A549 (cell line): Measurements from ENCODE around the gene ANO8.

ENCODE experiments used
- CBX2 ChIP-seq: fragments of 200-600 bp; sonication (generic); IDR thresholded peaks from 2 replicates; pipeline ENCODE4 v1.6.1; 2016; ENCODE audit warnings: low read depth, mild to moderate bottlenecking, borderline replicate concordance
- CBX8 ChIP-seq: fragments of 200-600 bp; sonication (generic); IDR thresholded peaks from 2 replicates; pipeline ENCODE4 v1.6.1; 2016
- CEBPB ChIP-seq, 2 experiments: fragments of >200 bp in 1 of 2; sonication (Bioruptor Twin) in 1 of 2; formaldehyde crosslinking in 1 of 2; IDR thresholded peaks; 2 replicates each; pipeline ENCODE4 v1.6.1; 2012 to 2016
- CHD2 ChIP-seq: fragments of 150-350 bp; IDR thresholded peaks from 2 replicates; pipeline ENCODE4 v1.6.1; 2014; ENCODE audit warnings: low read length; ENCODE audit not compliant: partially characterized antibody
- CHD4 ChIP-seq: fragments of 200-600 bp; sonication (generic); IDR thresholded peaks from 2 replicates; pipeline ENCODE4 v1.6.1; 2016; ENCODE audit warnings: antibody characterized with exemption, mild to moderate bottlenecking, borderline replicate concordance
- EP300 ChIP-seq, 2 experiments: fragments of >200 bp; sonication (Bioruptor Twin); formaldehyde crosslinking; IDR thresholded peaks; 2 replicates in 1 of 2; 3 replicates in 1 of 2; pipeline ENCODE4 v1.6.1; 2016 to 2017
- RARB ChIP-seq: fragments of 250-450 bp; sonication (Bioruptor Pico); IDR thresholded peaks from 2 replicates; pipeline ENCODE4 v1.8.0; 2021; ENCODE audit warnings: mild to moderate bottlenecking, moderate library complexity
- RCOR1 ChIP-seq: fragments of 150-350 bp; IDR thresholded peaks from 2 replicates; pipeline ENCODE4 v1.6.1; 2014; ENCODE audit warnings: antibody characterized with exemption, low read length, low read depth
- ZFP36 ChIP-seq: fragments of 450-650 bp; IDR thresholded peaks from 2 replicates; pipeline ENCODE4 v1.6.1; 2014; ENCODE audit warnings: borderline replicate concordance; ENCODE audit not compliant: partially characterized antibody
- TF ChIP-seq, protein P1 (sequence below): fragments of >200 bp; sonication (Bioruptor Twin); formaldehyde crosslinking; IDR thresholded peaks from 3 replicates; pipeline ENCODE4 v1.5.1; 2016

DNA sequence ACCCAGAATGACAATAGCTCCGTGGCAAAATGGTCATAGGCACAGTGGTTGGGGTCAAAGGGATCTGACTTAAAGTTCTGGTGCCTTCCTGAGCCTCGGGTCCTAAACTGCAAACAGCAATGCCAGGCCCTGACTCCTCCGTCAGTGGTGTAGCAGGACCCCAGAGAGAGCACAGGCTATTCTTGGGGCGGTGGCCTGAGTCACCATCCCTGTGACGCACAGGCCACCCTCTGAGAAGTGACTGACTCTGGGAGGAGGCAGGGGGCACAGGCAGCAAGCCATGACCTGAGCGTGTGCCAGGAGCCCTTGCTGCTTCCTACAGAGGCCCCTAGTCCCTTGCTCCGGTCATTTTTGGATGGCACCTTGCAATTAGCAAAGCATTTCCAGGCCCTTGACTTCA is 23.7 kb upstream of the ANO8 start:
- TF ChIP-seq RARB (CRISPR knock-in tag) (no peak), EP300 (IDR thresholded peaks at IDR 0.05) (no peak), CHD2 (no peak), CEBPB (IDR thresholded peaks at IDR 0.05) (no peak), CBX2 (no peak), ZFP36 (no peak), CHD4 (no peak), RCOR1 (no peak), CBX8 (no peak)
- TF ChIP-seq, protein P1, sequence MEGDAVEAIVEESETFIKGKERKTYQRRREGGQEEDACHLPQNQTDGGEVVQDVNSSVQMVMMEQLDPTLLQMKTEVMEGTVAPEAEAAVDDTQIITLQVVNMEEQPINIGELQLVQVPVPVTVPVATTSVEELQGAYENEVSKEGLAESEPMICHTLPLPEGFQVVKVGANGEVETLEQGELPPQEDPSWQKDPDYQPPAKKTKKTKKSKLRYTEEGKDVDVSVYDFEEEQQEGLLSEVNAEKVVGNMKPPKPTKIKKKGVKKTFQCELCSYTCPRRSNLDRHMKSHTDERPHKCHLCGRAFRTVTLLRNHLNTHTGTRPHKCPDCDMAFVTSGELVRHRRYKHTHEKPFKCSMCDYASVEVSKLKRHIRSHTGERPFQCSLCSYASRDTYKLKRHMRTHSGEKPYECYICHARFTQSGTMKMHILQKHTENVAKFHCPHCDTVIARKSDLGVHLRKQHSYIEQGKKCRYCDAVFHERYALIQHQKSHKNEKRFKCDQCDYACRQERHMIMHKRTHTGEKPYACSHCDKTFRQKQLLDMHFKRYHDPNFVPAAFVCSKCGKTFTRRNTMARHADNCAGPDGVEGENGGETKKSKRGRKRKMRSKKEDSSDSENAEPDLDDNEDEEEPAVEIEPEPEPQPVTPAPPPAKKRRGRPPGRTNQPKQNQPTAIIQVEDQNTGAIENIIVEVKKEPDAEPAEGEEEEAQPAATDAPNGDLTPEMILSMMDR: no peak
